ENCODE measurements around the gene IGF1R.

IGF1R gene

DNA sequence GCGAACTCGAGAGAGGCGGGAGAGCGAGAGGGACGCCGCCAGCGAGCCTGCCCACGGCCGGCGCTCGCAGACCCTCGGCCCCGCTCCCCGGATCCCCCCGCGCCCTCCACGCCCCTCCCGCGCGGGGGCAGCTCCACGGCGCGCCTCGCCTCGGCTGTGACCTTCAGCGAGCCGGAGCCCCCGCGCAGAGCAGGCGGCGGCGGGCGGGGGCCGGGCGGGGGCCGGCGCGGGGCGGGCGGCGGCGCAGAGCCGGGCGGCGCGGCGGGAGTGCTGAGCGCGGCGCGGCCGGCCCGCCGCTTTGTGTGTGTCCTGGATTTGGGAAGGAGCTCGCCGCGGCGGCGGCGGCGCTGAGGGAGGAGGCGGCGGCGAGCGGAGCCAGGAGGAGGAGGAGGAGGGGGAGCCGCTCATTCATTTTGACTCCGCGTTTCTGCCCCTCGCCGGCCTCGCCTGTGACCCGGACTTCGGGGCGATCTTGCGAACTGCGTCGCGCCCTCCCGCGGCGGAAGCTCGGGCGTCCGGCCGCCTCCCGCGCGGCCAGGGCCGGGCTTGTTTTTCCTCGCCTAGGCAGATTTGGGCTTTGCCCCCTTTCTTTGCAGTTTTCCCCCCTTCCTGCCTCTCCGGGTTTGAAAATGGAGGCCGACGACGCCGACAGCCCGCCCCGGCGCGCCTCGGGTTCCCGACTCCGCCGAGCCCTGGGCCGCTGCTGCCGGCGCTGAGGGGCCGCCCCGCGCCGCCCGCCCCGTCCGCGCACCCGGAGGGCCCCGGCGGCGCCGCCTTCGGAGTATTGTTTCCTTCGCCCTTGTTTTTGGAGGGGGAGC is 524 bp downstream of the IGF1R start:
- DNase-seq (ENCODE audit: low read depth in 2 of 2): no peak

DNA sequence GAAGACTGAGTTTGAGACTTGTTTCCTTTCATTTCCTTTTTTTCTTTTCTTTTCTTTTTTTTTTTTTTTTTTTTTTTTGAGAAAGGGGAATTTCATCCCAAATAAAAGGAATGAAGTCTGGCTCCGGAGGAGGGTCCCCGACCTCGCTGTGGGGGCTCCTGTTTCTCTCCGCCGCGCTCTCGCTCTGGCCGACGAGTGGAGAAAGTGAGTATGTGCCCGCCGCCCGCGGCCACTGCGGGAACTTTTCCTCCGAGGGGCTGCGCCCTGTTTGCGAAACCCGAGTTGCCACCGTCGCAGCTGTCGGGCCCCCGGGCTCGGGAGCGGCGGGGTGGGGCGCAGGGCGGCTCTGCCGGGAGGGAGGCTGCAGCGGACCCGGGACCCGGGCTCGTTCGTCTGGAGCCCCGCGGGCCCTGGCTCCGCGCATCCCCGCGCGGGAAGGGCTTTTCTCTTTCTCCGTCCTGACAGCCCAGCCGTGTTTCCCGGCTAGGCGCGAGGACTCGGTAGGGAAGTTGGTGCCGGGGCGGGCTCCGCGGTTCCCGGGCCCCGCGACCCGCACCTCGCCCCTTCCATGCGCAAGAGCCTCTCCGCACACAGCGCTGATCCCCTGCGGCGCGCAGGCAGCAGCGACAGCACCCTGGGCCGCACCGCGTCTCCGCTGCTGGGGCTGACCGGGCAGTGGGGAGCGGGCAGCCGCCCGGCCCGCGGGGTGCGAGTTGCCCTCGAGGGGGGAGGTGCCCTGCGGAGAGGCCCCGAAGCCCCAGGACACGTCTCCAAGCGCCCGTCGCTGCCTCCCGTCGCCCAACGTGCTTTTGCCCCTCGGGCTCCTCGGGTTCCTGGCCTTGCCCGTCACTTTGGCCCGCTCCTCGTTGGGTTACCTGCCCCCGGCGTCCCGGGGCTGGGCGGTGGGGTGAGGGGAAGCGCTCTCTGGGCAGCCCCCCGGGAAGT is 1.4 kb downstream of the IGF1R start:
- peak; percentile 24 to 27 for DNase-seq (ENCODE audit: low read depth in 2 of 2)

DNA sequence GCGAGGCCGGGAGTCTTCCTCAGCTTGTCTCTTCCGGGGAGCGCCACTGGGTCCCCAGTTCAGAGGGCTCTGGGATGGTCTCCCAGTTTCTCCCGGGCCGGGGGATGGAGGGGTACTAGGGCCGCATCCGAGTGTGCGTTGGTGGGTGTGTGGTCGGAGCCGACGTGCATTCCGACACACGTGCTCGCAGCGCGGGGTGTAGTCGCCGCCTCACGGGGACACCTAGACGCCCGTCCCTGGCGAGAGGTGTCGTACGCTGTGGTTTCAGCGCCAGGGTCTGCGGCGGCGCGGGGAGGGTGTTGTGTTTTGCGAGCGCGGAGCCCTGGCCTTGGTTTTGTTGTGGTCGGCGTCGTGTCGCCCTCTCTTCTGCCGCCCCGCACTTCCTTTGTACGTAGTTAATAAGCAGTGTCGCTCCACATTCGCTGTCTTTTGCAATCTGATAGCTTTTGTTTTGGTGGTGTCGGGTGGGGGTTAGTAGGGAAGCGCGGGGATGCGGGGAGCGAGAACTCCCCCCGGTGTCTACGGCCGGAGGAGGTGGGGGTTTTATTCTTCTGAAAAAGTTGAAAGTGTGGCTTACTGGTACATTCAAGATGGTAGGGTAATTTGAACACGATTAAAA is 2.2 kb downstream of the IGF1R start:
- DNase-seq (ENCODE audit: low read depth in 2 of 2): peak; percentile 9 to 24

DNA sequence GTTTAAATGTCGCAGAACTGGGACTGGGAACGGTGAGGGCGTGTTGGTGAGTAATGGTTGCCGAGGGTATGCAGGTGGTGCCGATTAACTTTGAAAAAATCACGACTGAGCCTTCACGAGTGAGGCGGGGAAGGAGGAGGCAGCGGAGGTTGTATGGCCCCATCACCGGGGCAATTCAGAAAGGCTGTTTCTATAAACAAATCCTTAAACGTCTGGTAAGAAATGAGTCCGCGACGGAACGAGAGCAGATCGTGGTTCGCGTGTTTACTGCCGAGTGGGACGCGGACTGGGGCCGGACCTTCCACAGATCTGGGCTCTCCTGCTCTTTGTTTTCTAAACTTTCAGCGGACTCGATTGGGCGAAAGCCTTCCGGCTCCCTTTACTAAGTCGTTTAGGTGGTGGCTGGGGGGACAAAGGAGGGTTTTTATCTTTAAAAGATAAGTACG is 2.7 kb downstream of the IGF1R start:
- DNase-seq (ENCODE audit: low read depth in 2 of 2): peak in 1 of 2 experiments; percentile 5

DNA sequence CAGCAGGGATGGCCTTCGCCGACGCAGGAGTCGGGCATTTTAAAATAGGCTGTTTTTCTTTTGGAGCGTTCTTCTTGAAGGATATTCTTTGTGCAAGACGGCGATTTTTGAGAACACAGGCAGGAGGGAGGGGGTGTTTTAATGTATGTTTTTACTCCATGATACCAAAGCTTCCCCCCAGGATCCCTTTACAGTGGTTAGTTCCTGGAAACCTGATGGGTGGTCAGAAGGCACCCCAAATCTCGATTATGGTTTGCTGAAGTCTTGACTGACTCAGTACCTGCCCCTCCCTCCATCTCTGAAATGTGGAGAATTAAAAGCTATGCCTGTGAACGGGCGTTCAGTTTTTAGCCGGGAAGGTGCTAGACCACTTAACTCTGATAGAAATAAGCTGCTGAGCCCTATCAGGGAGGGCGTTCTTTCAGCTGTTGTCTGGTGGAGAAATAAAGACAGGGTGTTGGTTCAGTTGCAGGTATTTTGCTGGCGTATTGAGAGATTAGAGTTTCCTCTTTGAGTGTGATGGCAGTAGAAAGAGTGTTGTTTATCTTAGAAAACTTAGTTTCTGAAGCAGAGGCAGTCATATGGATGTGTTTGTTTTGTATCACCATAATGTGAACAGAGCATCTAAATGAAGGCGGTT is 3.4 kb downstream of the IGF1R start:
- DNase-seq (ENCODE audit: low read depth in 2 of 2): no peak

DNA sequence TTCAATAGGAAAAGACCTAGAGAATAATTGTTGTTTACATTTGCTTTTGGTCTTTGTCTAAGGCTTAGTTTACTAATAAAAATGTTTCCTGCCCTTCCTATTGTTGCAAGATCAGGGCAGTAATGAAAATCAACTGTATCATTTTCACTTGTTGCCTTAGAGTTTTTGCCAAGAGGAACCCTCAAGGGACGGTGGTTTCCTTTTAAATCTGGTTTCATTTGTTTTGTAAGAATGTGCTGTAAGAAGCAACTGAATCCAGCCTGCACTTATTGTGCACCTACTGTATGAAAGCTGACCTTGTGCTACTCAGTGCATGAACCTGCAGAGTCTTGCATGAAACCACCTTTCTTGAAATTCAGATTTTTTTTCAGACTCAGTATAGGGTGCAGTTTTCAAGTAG is 5.3 kb downstream of the IGF1R start:
- DNase-seq (ENCODE audit: low read depth in 2 of 2): no peak

DNA sequence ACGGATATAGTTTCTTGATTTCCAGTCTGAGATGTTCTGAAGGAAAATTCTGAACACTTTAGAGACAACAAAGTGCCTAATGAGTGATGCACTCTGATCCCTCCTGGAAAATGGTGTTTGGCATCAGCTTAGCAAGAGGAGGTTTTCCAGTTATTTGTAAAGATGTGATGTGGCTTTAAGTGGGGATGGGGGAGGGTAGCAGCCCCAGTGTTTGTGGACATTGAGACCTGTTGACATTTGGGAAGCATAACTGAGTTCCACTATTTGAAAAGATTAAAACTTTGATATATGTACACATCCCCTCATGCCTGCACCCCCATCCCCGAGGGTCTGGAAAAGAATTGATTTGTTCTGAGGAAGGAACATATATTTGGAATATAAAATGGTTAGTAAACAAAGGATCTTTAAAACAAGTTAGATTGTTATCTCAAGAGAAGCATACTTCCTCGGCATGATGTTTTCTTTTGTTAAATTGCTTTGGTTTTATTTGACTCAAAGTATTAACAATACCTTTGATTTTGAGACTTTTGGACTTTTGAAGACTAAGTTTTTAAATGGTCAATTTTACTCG is 6.5 kb downstream of the IGF1R start:
- DNase-seq (ENCODE audit: low read depth in 2 of 2): no peak

DNA sequence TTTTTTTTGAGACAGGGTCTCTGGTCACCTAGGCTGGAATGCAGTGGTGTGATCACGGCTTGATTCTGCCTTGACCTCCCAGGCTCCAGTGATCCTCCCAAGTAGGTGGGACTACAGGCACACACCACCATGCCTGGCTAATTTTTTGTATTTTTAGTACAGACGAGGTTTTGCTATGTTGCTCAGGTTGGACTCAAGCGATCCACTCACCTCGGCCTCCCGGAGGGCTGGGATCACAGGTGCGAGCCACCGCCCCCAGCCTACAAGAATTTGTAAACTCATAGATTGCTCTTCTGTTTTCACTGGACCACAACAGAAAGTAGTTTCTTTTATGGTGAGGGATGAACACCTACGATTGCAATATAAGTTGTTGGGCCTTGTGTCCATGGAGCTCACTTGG is 7.4 kb downstream of the IGF1R start:
- DNase-seq (ENCODE audit: low read depth in 2 of 2): no peak

DNA sequence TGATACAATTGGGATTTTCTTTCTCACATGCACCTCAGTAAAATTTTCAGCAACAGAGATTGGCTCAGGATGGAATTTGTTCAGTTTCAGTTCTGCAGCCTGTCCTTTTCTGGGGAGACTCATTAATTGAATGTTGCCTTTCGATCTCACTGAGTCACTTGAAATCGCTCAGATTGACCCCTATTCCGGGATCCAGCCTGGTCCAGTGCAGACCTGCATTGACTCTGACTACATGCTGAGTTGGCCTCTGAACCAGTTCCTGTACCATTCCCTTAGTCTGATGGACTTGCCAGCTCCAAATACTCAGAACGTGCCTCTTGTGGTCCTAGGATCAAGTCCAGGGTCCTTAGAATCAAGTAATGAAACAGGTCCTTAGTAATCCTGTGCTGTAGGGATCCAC is 9.4 kb downstream of the IGF1R start:
- DNase-seq (ENCODE audit: low read depth in 2 of 2): no peak

DNA sequence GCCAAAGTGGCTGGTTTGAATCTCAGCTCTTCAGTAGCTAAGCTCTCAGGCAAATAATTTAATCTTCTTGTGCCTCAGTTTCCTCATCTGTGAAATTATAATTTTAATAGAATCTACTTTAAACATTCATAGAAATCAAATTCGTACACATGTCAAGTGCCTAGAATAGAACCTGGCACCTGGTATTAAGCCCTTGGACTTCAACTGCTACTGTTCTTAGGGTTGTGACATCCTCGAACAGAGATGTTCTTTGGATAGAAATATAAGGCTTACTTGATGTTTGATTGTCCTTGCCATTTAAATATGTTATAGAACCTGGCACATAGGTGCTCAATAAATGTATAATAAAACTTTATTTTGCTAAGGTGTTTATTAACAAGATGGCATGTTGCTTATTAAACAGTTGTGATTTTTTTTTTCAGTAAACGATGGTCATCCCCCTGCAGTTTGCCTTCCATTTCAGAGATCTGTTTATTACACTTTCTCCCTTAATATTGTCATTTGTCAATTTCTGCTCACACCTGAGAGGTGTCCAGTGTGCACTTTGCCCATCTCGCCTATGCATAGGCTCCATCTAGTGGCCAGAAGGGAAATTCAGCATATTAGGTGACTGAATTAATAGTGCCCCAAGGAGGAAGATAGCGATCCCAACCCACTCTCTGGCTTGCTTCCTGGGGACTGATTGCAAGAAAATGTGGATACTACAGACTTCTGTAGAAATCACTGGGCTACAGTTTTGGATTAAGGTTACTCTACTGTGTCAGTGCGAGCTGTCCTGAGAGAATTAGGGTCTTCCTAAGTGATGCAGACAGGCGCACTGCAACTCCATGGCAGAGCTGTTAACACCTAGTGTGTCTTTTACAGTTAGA is 10.7 kb downstream of the IGF1R start:
- DNase-seq (ENCODE audit: low read depth in 2 of 2): no peak

DNA sequence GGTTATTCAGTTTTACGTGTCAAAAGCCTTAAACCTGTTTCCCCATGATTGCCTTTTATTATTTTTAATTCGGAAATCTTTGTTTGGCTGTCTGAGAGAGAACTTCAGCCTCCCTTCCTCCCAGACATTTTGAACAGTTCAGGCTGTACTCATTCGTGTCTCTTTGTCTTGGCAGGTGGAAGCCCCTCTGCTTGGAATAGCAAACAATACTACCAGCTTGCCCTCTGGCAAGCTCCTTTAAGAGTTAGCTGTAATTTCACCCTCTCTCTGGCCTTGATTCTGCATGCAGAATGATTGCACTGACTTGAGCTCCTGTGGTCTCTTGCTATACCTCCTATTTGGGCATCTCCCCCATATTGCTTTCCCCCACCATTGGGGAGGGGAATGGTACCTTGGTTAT is 11.7 kb downstream of the IGF1R start:
- DNase-seq (ENCODE audit: low read depth in 2 of 2): no peak

DNA sequence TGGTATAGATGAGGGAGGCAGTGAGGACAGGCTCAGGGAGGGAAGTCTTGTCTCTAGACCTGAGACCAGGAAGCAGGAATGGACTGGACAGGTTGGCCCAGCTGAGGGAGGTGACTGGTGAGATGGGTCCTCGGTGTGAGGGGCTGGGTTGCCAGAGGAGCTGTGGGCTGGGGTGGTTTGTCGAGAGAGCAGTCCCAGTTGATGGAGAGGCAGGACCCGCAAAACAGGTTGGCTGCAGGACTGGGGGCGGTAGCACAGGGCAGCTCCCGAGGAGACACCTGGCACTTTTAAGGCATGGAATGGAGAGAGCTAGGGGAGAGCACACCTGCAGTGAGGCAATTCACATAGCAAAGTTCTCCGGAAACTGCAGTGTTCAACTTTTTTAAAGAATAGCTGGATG is 14.7 kb downstream of the IGF1R start:
- no peak for DNase-seq (ENCODE audit: low read depth in 2 of 2)

DNA sequence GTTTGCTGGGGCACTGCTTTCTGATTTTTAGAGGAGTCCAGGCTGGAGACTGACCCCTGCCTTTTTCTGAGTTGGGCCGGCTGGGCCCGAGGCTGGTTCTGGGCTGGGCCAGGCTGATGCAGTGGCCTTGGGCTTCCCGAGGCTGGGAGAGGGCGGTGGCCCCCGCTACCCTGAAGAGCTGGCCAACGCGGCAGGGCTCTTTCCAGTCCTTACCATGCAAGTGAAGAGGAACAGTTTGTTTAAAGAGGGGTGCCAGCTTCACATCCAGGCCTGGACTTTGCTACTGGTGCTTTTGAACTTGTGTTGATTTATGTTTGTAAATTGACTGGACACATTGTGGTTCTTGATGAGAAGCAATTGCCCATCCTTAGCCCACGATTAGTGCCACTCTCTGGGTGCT is 15.3 kb downstream of the IGF1R start:
- DNase-seq (ENCODE audit: low read depth in 2 of 2): no peak

DNA sequence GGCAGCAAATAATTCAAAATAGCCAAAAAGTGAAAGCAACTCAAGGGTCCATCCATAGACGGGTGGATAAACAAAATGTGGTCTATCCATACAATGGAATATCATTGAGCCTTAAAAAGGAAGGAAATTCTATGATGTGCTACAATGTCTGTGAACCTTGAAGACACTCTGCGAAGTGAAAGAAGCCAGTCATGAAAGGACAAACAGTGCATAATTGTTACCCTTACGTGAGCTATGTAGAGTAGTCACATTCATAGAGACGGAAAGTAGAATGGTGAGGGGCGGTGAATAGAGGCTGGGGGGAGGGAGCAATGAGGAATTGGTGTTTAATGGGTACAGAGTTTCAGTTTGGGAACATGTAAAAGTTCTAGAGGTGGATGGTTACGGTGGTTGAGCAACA is 18.1 kb downstream of the IGF1R start:
- no peak for DNase-seq (ENCODE audit: low read depth in 2 of 2)

DNA sequence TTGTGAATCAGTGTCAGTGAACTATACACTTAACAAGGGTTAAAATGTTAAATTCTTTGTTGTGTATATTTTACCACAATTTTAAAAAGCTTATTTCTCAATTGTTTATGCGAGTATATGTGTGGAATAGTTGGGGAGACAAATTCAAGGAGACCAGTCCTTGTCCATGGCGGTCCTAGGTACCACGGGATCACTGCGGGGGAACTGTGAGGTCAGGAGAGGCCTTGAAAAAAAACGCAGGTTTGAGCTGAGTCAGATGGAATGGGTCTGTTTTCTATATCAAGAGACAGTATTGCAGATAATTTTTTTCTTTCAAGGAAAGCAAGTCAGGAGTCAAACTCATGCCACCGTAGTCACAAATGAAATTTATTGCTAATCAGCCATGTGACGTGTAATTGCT is 18.5 kb downstream of the IGF1R start:
- no peak for DNase-seq (ENCODE audit: low read depth in 2 of 2)

DNA sequence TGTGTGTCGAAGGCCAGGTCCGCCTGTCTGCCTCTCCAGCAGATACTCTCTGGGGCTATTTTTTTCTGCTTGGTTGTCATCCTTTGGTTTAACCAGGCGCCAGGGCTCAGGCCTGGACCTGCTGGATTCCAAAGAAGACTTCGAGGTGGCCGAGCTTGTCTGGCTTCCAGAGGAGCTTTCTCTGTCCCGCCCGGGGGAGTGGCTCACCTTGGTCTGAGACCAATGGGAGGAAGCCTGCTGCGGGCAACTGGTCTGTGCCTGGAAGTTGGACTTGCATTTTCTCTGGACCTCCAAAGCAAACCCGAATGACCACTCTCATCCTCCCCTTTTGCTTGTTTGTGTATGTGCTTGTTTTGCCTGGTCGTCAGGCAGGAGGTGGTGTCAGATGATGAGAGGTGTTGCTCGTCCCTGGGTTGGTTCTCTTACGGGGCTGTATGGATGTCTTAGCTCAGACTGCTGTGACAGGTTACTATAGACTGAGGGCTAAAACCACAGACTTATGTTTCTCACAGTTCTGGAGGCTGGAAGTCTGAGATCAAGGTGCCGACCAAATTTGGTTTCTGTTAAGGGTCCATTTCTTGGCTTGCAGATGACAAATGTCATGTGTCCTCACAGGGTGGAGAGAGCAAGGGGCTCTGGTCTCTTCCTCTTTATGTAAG is 19.3 kb downstream of the IGF1R start:
- DNase-seq (ENCODE audit: low read depth in 2 of 2): no peak

DNA sequence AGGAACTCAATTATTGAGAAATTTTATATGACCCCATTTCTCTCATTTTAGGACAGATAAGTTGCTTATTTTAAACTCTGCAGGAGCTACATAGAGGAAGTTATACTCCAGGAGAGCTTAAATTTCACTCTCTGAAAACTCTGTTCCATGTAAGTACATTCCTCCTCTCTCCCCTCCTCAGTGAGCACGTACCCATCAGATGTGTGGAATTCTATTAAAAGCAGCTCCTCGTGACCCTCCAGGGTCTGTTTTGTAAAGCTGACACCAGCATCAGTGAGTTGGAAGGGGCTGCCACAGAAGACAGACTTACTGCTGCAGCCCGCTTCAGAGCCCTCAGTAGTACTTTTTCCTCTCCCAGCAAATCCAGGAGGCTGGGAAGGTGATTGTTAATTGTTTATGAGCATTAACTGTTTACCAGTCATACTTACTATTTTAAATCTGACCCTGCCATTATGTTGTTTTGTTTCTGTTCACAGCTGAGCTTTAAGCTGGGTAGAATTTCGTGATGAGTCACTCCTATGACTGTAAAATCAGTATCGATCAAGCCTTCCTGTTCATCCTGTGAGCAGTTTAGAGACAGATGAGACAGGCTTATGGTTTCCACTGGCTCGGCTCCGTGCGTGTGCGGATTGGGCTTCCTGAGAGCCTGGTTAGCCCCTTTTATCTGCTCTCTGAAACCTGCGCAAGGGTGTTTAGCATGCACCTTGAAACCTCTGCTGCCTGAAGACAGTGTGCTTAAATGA is 20.4 kb downstream of the IGF1R start:
- DNase-seq (ENCODE audit: low read depth in 2 of 2): peak; percentile 12 to 35

DNA sequence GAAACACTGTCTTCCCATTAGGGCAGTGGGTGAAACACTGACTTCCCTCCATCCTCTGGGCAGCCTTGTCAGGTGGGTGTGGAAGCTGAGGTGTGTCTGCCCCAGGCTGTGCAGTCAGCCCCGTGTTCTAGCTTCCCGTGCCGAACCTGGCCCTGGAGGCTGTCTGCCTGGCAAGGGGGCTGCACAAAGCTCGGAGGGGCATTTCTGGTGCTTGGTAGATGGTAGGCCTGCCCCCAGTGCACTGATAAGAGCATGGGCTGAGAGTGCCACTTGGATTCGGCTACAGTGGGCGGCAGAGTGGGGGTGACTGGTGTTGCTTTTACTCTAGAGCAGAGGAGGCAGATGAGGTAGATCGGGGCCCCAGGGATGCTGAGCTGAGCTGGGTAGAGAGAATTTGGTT is 21.3 kb downstream of the IGF1R start:
- DNase-seq (ENCODE audit: low read depth in 2 of 2): no peak

Measured in stimulated activated CD4-positive, alpha-beta T cell treated with anti-CD3 and anti-CD28 coated beads, Interleukin-12 subunit alpha, Interleukin-12 subunit beta, amount 100 ng/mL, for 24 hours (primary cell).